Lung (tissue), 16 donors: ENCODE data around the gene TICAM1. TPM values are rescaled to one million over a fixed set of nuclear protein-coding genes. Genes with fewer than 3 reads are reported as not detected.

ENCODE experiments used
- ATAC-seq: fragments of 200-7000 bp; cut with Tn5 transposase; one replicate; pipeline ENCODE4 v1.9.1; 2020; ENCODE audit warnings: moderate number of reproducible peaks; ENCODE audit not compliant: insufficient read depth, low FRiP score
- DNase-seq, 3 donors: peaks; one replicate each; pipeline ENCODE4 v3.0.0-alpha.2; 2013 to 2017
- H3K27ac ChIP-seq, 2 donors: one replicate each; pipeline ENCODE4 v1.5.1; 2013; ENCODE audit warnings: mild to moderate bottlenecking in 2 of 2, moderate library complexity in 2 of 2, control low read depth in 1 of 2, inconsistent platforms in 1 of 2, low read depth in 1 of 2, low read length in 1 of 2
- H3K27me3 ChIP-seq, 3 donors: one replicate each; pipeline ENCODE4 v1.5.1; 2013; ENCODE audit warnings: low read length in 2 of 3; ENCODE audit not compliant: control insufficient read depth in 3 of 3, insufficient read depth in 3 of 3
- H3K36me3 ChIP-seq, 4 donors: one replicate each; pipeline ENCODE4 v1.5.1; 2013; ENCODE audit warnings: low read length in 4 of 4, mild to moderate bottlenecking in 1 of 4, moderate library complexity in 1 of 4; ENCODE audit not compliant: control insufficient read depth in 4 of 4, insufficient read depth in 4 of 4
- H3K4me1 ChIP-seq, 5 donors: one replicate each; pipeline ENCODE4 v1.5.1; 2013; ENCODE audit warnings: low read length in 5 of 5, mild to moderate bottlenecking in 2 of 5, moderate library complexity in 1 of 5; ENCODE audit not compliant: control insufficient read depth in 5 of 5, insufficient read depth in 5 of 5
- H3K4me3 ChIP-seq: one replicate; pipeline ENCODE4 v1.5.1; 2013; ENCODE audit warnings: mild to moderate bottlenecking, control low read depth, moderate library complexity
- H3K9ac ChIP-seq, 2 donors: one replicate each; pipeline ENCODE4 v1.5.1; 2013; ENCODE audit warnings: low read length in 2 of 2, control low read depth in 1 of 2; ENCODE audit not compliant: insufficient read depth in 1 of 2
- H3K9me3 ChIP-seq, 4 donors: one replicate each; pipeline ENCODE4 v1.5.1; 2013; ENCODE audit warnings: low read length in 3 of 4, mild to moderate bottlenecking in 1 of 4, moderate library complexity in 1 of 4; ENCODE audit not compliant: control insufficient read depth in 4 of 4, insufficient read depth in 3 of 4
- CTCF ChIP-seq: IDR thresholded peaks from 2 replicates; pipeline ENCODE4 v1.5.1; 2012; ENCODE audit warnings: mild to moderate bottlenecking; ENCODE audit errors: control extremely low read depth, extremely low read depth
- WGBS, 2 donors: extraction: QIAGEN DNeasy Blood & Tissue Kit; methylation state at CpG; one replicate each; pipeline ENCODE4 v1.1.7; 2013; 5-methylcytosine and 5-hydroxymethylcytosine counted together
- long read RNA-seq, 5 donors: transcript quantifications; one replicate each; lab custom pipeline, GENCODE V29; 2026
- polyA plus RNA-seq, 2 donors: library from polyadenylated mRNA; stranded (reverse); fragments of 200-250 nt; gene quantifications; one replicate each; pipeline ENCODE4 v1.2.1, GENCODE V29; 2013
- total RNA-seq, 2 donors: library from RNA; depleted of rRNA in 1 of 2; stranded (reverse); fragments of >200 nt in 1 of 2; gene quantifications; one replicate each; pipeline ENCODE4 v1.2.1, GENCODE V29; 2014 to 2021
- donor health status: control.
- donor health status: control.
- donor health status: Bipolar disorder and iron deficiency.
- donor health status: healthy.
- donor health status: DM: yes; HTN: yes; CAD: no.

The TICAM1 gene
- total RNA-seq, result 10 to 100 TPM in 1 of 2 donors, 1 to 10 TPM in 1; 4.5 to 18.2 TPM
- polyA plus RNA-seq, result 10 to 100 TPM in 1 of 2 donors, 1 to 10 TPM in 1; 9.0 to 19.7 TPM
- long read RNA-seq, donor 1, partial matches to known transcripts, result 0 of 2 reads
- long read RNA-seq, donor 1, other reads (novel, unspliced or antisense), result 0 of 2 reads
- long read RNA-seq, donor 2, partial matches to known transcripts, result 0 of 2 reads
- long read RNA-seq, donor 2, other reads (novel, unspliced or antisense), result 0 of 2 reads
- long read RNA-seq, donor 3, partial matches to known transcripts, result 0 of 3 reads
- long read RNA-seq, donor 3, other reads (novel, unspliced or antisense), result 0 of 3 reads
- long read RNA-seq, donor 4, partial matches to known transcripts, result 0 of 1 reads
- long read RNA-seq, donor 4, other reads (novel, unspliced or antisense), result 0 of 1 reads
- long read RNA-seq, donor 5, transcript TICAM1-201 (2 exons, 2,676 nt), result major isoform, 5 of 5 reads
- long read RNA-seq, donor 5, partial matches to known transcripts, result 0 of 5 reads
- long read RNA-seq, donor 5, other reads (novel, unspliced or antisense), result 0 of 5 reads

GRCh38 chr19:4831304-4831978 is at the start of gene TICAM1:
TICAM1 (minus strand) TSS chr19:4831712; CDS start chr19:4818377, 13,335 bp downstream.
- no peaks in the 10 kb centered on the region for H3K9me3 ChIP-seq
- ATAC-seq, result peak; percentile 91
- no peaks in the 10 kb centered on the region for H3K36me3 ChIP-seq
- 0 to 1% methylated on average over 29 to 51 of the region's 52 CpGs for WGBS, 2 donors
- no peak for TF ChIP-seq CTCF
- no peaks in the 10 kb centered on the region for H3K27me3 ChIP-seq
- H3K4me3 ChIP-seq, result peak within 1 kb of the TSS; percentile 89
- peak; percentile 49 to 70 (median 50) for DNase-seq
- peak within 1 kb of the TSS; percentile 76 to 92 for H3K27ac ChIP-seq
- peaks cover 0 to 10% (median 0%) of the 10 kb centered on the region in 5 donors for H3K4me1 ChIP-seq
- H3K9ac ChIP-seq, result peak within 1 kb of the TSS; percentile 73 to 86

- no peak overlapping the region for H3K9ac ChIP-seq
- H3K4me1 ChIP-seq, result peaks cover 0 to 8% (median 3%) of the 10 kb centered on the region in 5 donors
- TF ChIP-seq CTCF, result no peak
- 91 to 92% methylated on average over 11 of the region's 11 CpGs for whole genome bisulfite sequencing, 2 donors
- no peak overlapping the region for H3K27ac ChIP-seq
- ATAC-seq (no peak), DNase-seq (no peak)
- H3K36me3 ChIP-seq, result no peaks in the 10 kb centered on the region
- no peaks in the 10 kb centered on the region for H3K9me3 ChIP-seq
- H3K4me3 ChIP-seq, result no peak overlapping the region
- H3K27me3 ChIP-seq, result no peaks in the 10 kb centered on the region
These were observed 47.5 kb upstream of the TICAM1 start for GRCh38 chr19:4879041-4879440.

GRCh38 chr19:4878491-4878968 is 47.0 kb upstream of the TICAM1 start:
- DNase-seq (peak in 2 of 3 donors; percentile 24 to 37), ATAC-seq (no peak)
- Histone ChIP-seq H3K9me3 (no peaks in the 10 kb centered on the region), H3K27me3 (no peaks in the 10 kb centered on the region), H3K27ac (no peak overlapping the region), H3K4me1 (peaks cover 0 to 8% (median 3%) of the 10 kb centered on the region in 5 donors), H3K4me3 (no peak overlapping the region), H3K36me3 (no peaks in the 10 kb centered on the region), H3K9ac (no peak overlapping the region)
- TF ChIP-seq CTCF, result no peak
- 12 to 26% methylated on average over 23 of the region's 23 CpGs for WGBS, 2 donors
